ENCODE measurements around the gene TM4SF1. TPM values are rescaled to one million over a fixed set of nuclear protein-coding genes. Genes with fewer than 3 reads are reported as not detected.
A peak's percentile ranks its signal among the peaks of the same experiment; 100 is the strongest.

TM4SF1 gene
- total RNA-seq, 2 experiments from 2014 or later = not detected

DNA sequence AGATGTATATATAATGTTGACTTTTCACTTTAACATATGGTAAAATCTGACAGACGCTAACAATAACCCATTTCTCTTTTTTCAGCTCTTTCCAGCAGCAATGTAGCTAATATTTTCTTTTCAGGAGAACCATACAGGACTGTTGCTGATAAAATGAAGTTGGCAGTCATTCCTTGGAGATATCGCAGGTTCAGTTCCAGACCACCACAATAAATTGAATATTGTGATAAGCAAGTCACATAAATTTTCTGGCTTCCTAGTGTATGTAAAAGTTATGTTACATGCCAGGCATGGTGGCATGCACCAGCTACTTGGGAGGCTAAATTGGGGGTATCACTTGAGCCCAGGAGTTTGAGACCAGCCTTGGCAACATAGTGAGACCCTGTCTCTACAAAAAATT, 31.9 kb upstream of the TM4SF1 start:
- TF ChIP-seq, protein P1, sequence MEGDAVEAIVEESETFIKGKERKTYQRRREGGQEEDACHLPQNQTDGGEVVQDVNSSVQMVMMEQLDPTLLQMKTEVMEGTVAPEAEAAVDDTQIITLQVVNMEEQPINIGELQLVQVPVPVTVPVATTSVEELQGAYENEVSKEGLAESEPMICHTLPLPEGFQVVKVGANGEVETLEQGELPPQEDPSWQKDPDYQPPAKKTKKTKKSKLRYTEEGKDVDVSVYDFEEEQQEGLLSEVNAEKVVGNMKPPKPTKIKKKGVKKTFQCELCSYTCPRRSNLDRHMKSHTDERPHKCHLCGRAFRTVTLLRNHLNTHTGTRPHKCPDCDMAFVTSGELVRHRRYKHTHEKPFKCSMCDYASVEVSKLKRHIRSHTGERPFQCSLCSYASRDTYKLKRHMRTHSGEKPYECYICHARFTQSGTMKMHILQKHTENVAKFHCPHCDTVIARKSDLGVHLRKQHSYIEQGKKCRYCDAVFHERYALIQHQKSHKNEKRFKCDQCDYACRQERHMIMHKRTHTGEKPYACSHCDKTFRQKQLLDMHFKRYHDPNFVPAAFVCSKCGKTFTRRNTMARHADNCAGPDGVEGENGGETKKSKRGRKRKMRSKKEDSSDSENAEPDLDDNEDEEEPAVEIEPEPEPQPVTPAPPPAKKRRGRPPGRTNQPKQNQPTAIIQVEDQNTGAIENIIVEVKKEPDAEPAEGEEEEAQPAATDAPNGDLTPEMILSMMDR (IDR thresholded peaks at IDR 0.05) = no peak
- Mint-ChIP-seq H3K36me3 (ENCODE audit: low read depth) (no peaks in the 10 kb centered on the region), H3K27ac (no peak overlapping the region), H3K4me3 (no peak overlapping the region), H3K9me3 (no peaks in the 10 kb centered on the region), H3K4me1 (ENCODE audit: low read depth) (no peaks in the 10 kb centered on the region), H3K27me3 (no peaks in the 10 kb centered on the region)
- ATAC-seq (no peak), DNase-seq (no peak)
- CTCF ChIA-PET = no interaction called here
- intact Hi-C loops (cut with micrococcal nuclease) = no loop called here
- POLR2A ChIA-PET = no interaction called here

DNA sequence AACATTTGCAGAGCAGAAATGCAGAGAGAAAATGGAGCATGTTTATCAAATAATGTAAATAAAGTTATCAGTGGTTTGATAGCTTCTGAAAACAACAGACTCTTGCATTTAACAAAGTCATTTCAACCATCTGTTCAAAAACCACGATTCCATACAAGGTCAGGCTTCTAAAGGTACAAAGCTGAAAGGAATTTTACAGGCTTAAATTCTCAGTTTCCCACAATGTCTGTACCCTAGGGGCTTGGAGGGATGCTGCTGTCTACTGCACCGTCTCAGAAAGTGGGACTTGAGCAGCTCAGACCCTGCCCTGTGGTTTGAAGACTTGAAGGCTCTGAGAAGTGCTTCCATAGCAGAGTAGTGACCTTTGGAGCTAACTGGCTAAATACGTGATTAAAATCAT, 30.4 kb upstream of the TM4SF1 start:
- H3K9me3 Mint-ChIP-seq = no peaks in the 10 kb centered on the region
- no peaks in the 10 kb centered on the region for H3K4me1 Mint-ChIP-seq (ENCODE audit: low read depth)
- POLR2A ChIA-PET = no interaction called here
- H3K27me3 Mint-ChIP-seq = peaks cover 2% of the 10 kb centered on the region
- CTCF ChIA-PET = no interaction called here
- H3K36me3 Mint-ChIP-seq (ENCODE audit: low read depth) = no peaks in the 10 kb centered on the region
- ATAC-seq (no peak), DNase-seq (no peak)
- no peak overlapping the region for H3K4me3 Mint-ChIP-seq
- intact Hi-C loops (cut with micrococcal nuclease) = no loop called here
- H3K27ac Mint-ChIP-seq = no peak overlapping the region
- TF ChIP-seq, protein P1 (IDR thresholded peaks at IDR 0.05) = no peak

DNA sequence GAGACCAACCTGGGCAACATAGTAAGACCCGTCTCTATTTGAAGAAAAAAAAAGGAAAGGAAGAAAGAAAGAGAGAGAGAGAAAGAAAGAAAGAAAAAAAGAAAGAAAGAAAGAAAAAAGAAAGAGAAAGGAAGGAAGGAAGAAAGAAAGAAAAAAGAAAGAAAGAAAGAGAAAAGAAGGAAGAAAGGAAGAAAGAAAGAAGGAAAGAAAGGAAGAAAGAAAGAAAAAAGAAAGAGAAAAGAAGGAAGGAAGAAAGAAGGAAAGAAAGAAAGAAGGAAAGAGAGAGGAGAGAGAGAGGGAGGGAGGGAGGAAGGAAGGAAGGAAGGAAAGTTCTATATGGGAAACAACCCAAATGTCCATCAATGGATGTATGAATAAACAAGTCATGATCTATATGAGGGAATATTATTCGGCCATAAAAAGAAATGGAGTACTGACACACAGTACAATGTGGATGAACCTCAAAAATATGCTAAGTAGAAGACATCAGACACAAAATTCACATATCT, 28.8 kb upstream of the TM4SF1 start:
- no peak for ATAC-seq
- ChIA-PET POLR2A (no interaction called here), CTCF (no interaction called here)
- TF ChIP-seq, protein P1 (IDR thresholded peaks at IDR 0.05) = peak; percentile 33
- Mint-ChIP-seq H3K36me3 (ENCODE audit: low read depth) (no peaks in the 10 kb centered on the region), H3K27ac (no peak overlapping the region), H3K4me1 (ENCODE audit: low read depth) (no peaks in the 10 kb centered on the region), H3K9me3 (no peaks in the 10 kb centered on the region), H3K27me3 (peaks cover 5% of the 10 kb centered on the region), H3K4me3 (no peak overlapping the region)
- intact Hi-C loops (cut with micrococcal nuclease) = no loop called here
- no peak for DNase-seq

DNA sequence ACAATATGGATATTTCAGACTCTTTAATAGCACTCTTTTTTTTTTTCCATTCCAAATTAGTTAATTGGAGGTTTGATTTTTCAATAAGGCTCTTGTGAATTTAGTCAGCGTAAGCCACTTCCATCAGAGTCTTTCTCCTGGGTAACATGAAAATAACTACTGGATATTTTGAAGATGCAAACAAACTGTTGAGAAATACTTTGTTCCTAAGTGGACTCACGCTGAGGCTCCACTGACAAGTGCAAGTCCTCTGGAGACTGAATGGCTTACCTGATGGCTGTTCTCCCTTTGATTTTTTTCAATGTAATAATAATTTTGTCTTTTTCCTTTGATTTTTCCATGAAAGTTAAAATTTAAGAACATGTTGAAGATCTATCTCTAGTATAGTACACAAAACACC, 26.0 kb upstream of the TM4SF1 start:
- TF ChIP-seq, protein P1 (IDR thresholded peaks at IDR 0.05) = no peak
- Mint-ChIP-seq H3K27me3 (peaks cover 8% of the 10 kb centered on the region), H3K36me3 (ENCODE audit: low read depth) (no peaks in the 10 kb centered on the region), H3K27ac (no peak overlapping the region), H3K9me3 (no peaks in the 10 kb centered on the region), H3K4me1 (ENCODE audit: low read depth) (no peaks in the 10 kb centered on the region), H3K4me3 (no peak overlapping the region)
- intact Hi-C loops (cut with micrococcal nuclease) = no loop called here
- POLR2A ChIA-PET = no interaction called here
- ATAC-seq = no peak
- CTCF ChIA-PET = no interaction called here
- DNase-seq = no peak

DNA sequence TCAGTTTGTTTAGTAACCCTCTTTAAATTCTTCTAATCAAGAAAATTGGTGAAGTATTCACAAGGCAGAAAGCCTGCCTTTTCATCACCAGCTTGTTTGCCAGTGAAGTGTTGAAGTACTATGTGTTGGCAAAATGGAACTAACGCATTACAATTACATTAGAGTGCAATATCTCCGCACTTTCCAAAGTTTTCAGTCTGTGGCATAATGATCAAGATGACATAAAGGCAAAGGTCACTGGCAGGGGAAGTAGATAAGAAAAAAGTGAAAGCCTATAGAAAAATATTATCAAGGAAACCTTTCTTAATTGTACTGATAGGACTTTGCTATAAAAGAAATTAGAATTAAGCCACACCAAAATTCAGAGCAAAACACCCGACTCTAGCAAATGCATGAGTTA, 25.0 kb upstream of the TM4SF1 start:
- DNase-seq = no peak
- no peaks in the 10 kb centered on the region for H3K4me1 Mint-ChIP-seq (ENCODE audit: low read depth)
- H3K36me3 Mint-ChIP-seq (ENCODE audit: low read depth) = no peaks in the 10 kb centered on the region
- ATAC-seq = no peak
- H3K27me3 Mint-ChIP-seq = peaks cover 8% of the 10 kb centered on the region
- H3K4me3 Mint-ChIP-seq = no peak overlapping the region
- no peak overlapping the region for H3K27ac Mint-ChIP-seq
- TF ChIP-seq, protein P1 (IDR thresholded peaks at IDR 0.05) = no peak
- H3K9me3 Mint-ChIP-seq = no peaks in the 10 kb centered on the region
- intact Hi-C loops (cut with micrococcal nuclease) = no loop called here
- POLR2A ChIA-PET = no interaction called here
- CTCF ChIA-PET = interaction anchor here (1.0 kb wide), 1 partner anchor 9 kb away, joined by 3 read pairs; no protein-coding TSS in a partner anchor

Data from activated CD8-positive, alpha-beta T cell treated with anti-CD3 and anti-CD28 coated beads for 36 hours (primary cell).